IPS-18c (cell line): ENCODE data around the gene CACNA1H.
"Not testable (repeated sequence)": the region's sequence is repeated elsewhere in the genome, so short reads cannot be mapped to it uniquely, and the experiment has no call there.

Experiments
- H3K4me3 ChIP-seq: 2 replicates; pipeline ENCODE4 v1.7.0; 2013; ENCODE audit warnings: low read depth, mild to moderate bottlenecking, low read length, moderate library complexity; ENCODE audit not compliant: insufficient read depth
- H3K9me3 ChIP-seq: one replicate; pipeline ENCODE4 v1.6.1; 2013; ENCODE audit warnings: mild to moderate bottlenecking, low read length, moderate library complexity; ENCODE audit not compliant: control insufficient read depth, insufficient read depth

Gene CACNA1H

DNA sequence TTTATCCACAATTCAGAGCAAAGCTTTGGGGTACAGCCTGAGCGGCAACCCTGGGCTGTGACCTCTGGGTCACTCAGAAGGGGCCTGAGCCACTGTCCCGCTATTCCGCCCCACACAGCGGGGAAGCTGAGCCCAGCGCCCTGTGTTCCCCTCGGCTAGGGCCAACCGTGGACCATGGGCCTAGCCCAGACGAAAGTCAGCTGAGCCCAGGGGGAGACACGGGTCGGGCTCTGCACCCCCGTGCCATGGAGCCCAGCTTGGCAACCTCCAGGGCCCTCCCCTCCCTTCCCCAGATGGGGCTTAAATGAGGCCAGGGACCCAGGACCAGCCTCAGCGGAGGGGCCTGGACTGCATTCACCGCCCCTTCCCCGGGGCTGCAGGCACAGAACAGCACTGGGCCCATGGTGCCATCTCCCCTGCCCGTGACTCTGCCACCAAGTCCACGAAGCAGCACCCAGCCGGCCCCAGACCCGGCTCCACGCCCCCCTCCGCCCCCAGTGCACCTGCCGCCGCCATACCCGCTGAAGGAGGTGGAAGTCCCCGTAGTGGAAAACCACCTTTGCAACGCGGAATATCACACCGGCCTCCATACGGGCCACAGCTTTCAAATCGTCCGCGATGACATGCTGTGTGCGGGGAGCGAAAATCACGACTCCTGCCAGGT lies 104.8 kb downstream of the CACNA1H start:
- H3K9me3 ChIP-seq: no peaks in the 10 kb centered on the region
- no peak overlapping the region for H3K4me3 ChIP-seq

DNA sequence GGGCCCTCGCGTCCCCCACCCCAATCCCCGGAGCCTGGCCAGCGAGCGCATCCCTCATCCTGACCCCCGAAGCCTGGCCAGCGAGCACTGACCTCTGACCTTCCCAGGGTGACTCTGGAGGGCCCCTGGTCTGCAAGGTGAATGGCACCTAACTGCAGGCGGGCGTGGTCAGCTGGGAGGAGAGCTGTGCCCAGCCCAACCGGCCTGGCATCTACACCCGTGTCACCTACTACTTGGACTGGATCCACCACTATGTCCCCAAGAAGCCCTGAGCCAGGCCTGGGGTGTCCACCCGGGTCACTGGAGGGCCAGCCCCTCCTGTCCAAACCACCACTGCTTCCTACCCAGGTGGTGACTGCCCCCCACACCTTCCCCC lies 105.3 kb downstream of the CACNA1H start:
- H3K9me3 ChIP-seq: no peaks in the 10 kb centered on the region
- no peak overlapping the region for H3K4me3 ChIP-seq

DNA sequence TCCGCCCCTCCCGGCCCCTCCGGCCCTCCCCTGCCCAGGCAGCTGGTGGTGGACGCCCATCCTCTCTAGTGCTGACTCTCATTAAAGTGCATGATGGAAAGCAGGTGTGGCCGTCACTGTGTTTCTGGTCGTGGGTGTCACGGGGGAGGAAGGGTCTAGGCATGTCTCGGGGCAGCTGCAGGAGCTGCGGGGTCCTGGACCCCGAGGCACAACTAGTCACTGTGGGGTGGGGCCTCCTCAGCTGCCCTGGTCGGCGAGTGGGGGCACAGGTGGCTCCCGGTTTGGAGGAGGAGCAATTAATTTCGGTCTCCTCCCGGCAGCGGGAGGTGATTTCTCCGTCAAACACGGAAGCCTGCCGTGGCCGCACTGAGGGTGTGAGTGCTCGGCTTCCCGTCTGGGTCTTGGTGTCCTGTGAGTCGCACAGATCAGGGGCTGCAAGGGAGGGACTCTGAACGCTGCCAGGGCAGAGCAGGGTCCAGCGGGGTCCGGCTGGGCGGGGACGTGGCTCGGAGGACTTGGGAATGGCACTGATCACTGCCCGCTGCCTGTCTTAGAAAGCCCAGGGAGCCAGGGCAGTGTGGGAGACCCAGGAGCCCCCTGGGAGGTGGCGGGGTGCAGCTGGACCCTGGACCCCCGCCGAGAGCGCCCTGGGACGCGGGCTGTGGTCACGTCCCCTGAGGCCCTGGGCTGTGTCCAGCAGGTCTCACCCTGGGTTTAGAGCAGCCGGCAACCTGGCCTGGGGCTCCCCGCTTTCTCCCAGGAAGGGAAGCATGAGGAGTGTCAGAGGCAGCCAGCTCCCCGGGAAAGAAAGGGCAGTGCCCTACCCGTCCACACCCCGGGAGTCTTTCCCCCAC lies 106.2 kb downstream of the CACNA1H start:
- H3K9me3 ChIP-seq: no peaks in the 10 kb centered on the region

DNA sequence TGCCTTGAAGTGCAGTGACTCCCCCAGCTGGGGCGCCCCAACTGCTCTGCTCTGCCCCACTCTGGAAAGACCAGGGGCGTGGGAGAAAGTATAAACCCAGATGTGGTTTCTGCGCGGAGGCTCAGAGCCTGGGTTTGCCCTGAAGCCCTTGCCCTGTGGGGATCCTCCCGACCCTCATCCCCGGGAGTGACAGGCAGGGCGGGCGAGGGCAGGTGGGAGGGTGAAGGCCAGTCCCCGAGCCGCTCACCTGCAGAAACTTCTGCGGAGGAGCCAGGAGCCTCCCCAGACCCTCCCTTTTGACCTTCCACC lies 106.8 kb downstream of the CACNA1H start:
- Histone ChIP-seq H3K9me3 (no peaks in the 10 kb centered on the region), H3K4me3 (no peak overlapping the region)

More for the DNA sequence above, 106.2 kb downstream of the CACNA1H start:
- no peak overlapping the region for H3K4me3 ChIP-seq

DNA sequence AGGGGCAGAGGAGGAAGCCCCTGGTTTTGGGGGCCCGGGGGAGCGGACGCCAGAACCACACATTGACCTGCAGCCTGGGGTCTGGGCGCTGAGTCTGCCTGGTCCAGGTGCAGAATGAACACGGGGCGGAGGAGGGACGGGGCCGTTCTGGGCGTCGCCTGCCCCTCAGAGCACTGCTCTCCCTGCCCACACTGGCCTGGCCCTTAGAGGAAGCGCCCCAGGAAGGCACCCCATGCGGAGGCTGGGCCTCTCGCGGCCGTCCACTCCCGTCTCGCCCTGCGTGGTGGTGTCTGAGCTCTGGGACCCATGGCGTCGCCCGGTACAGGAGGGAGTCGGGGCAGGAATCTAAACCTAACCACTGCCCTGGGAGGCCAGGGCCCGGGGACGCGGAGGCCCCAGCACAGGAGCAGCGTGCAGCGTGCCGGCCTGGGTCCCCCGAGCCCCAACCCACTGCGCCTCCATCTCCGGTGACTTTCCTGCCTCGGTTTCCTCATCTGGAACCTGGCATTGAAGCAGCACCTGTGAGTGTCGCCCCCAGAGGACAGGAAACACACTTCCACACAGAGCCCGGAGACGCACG lies 107.3 kb downstream of the CACNA1H start:
- no peak overlapping the region for H3K4me3 ChIP-seq
- H3K9me3 ChIP-seq: no peaks in the 10 kb centered on the region

DNA sequence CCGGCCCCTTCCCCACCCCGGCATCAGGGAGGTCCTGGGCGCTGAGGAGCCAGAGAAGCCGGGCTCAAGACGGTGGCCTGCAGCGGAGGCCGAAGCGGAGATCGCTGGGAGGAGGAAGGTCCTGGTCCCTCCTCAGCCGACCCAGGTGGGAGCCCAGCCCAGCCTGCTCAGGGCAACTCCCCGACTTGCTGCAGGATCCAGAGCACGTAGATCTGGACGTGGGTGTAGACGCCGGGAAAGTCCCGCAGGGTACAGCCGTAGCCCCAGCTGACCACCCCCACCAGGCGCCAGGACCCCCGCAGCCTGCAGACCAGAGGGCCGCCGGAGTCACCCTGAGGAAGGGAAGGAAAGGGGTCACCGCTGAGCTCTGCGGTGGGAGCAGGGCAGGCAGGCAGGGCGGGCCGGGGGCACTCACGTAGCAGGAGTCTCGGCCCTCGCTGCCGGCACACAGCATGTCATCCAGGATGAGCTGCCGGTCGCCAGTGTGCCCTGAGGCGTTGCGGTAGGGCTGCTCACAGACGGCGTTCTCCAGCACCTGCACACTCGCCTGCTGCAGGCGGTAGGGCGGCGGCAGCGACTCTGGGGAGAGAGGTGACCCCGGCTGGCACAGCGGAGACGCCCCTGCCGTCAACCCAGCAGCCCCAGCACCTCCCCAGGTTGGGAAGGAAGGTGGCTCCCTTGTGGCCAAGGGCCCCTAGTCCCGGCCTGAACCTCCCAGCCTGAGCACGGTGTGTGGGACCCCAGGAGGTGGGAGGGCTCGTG lies 108.4 kb downstream of the CACNA1H start:
- Histone ChIP-seq H3K4me3 (no peak overlapping the region), H3K9me3 (no peaks in the 10 kb centered on the region)

DNA sequence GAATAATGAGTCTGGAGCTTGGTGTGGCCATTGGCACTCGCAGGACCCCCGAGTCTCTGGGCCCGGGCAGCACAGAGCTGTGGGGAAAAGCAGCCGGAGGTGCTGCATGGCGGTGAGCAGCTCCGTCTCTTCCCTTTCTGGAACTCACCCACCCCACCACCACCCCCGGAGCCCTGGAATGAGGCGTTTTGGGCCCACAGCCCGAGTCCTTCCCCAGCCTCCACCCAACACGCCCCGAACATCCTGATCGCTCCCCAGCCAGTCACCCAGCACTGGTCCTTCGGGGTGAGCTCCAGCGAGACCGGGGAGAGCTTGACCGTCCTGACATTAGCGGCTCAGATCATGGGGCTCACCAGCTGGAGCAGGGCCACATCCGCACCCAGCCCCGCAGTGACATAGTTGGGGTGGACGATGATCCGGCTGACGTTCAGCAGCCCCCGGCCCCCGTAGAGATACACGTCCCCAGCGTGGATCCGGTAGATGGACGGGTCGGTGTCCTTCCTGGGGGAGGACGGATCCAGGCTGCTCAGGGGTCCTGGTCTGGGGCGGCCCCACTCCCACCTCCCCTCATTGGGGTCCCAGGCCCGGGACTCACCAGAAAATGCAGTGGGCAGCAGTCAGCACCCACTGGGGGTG lies 109.4 kb downstream of the CACNA1H start:
- H3K4me3 ChIP-seq: no peak overlapping the region
- H3K9me3 ChIP-seq: no peaks in the 10 kb centered on the region

DNA sequence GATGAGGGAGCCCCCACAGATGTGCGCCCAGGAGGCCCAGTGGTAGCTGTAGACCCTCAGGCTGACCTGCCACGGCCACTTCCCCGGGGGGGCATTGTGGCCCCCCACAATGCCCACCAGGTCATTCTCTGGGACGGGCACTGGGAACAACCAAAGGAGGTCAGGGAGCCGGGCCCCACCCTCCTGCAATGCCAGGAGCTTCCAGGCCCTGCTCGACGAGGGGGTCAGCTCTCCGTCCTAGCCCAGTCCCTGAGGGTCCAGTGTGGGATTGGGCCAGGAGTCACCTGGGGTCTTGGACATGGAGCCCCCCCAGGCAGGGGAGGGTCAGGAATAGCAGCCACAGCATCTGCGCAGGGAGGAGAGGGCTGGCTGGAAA lies 109.9 kb downstream of the CACNA1H start:
- Histone ChIP-seq H3K9me3 (no peaks in the 10 kb centered on the region), H3K4me3 (no peak overlapping the region)

DNA sequence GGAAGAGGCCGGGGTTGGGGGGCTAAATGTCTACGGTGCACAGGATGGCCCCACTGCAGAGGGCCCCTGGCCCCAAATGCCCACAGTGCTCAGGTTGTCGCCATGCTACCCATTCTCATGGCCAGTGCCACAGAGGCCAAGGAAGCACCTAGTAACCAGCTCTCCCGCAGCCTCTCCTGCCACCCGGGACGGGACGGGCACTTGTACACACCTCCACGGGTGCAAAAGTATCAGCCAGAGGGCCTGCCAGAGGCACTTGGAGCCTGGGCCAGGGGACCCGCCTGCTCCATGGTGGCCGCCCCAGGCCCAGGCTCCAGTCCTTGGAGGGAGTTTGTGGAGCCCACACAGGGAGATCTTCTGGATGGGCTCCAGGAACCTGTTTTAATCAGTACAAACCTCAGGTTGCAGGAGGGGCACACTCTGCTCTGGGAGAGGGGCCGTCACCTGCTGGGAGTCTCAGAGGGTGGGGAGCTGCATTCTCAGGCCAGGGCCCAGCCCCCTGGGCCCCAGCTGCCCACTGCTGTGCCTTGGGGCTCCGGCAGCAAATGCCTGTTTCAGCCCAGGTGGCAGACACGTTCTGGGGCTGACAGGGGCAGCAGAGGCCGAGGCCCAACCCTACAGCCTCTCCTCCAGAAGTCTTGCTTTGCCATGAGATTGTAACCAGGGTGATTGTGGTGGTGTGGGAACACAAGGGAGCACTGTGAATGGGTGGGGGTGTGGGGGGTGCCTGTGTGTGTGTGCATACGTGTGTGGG lies 110.9 kb downstream of the CACNA1H start:
- no peaks in the 10 kb centered on the region for H3K9me3 ChIP-seq
- H3K4me3 ChIP-seq: no peak overlapping the region

DNA sequence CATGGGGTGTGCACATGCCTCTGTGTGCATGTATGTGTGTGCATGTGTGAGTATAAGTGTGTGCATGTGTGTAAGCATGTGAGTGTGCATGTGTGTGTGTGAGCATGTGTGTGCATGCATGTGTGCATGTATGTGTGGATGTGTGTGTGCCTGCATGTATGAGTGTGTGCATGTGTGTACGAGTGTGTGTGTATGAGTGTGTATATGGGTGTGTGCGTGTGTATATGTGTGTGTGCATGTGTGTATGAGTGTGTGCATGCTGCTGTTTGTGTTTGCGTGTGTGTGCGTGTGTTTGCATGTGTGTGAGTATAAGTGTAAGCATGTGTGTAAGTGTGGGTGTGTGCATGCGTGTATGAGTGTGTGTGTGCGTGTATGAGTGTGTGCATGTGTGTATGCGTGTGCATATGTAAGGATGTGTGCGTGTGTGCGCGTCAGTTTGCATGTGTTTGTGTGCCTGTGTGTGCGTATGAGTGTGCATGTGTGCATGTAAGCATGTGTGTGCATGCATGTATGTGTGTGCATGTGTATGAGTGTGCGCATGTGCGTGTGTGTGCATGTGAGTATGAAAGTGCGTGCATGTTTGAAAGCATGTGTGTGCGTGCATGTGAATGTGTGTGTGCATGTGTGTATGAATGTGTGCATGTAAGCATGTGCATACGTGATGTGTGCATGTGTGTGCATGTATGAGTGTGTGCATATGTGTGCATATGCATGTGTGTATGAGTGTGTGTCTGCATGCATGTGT lies 111.6 kb downstream of the CACNA1H start:
- no peaks in the 10 kb centered on the region for H3K9me3 ChIP-seq

DNA sequence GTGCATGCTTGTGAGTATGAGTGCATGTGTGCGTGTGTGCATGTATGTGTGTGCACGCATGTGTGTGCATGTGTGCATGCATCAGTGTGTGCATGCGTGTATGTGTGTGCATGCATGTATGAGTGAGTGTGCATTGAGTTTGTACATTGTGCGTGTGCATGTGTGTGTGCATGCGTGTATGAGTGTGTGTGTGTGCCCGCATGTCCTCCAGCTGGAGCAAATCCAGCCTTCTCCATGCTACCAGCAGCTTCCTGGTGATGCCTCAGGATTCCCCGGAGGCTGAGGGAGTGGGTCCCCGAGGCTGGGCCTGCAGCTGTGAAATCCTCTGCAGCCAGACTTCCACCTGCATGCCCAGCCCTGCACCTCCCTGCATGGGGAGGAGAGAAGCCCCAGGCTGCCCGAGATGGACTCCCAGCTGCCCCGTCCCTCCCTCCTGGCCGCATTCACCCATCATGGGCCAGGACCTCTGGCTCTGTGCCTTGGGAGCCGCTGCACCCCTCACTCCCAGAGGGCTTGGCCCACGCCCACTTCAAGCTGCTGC lies 112.3 kb downstream of the CACNA1H start:
- H3K9me3 ChIP-seq: no peaks in the 10 kb centered on the region
- H3K4me3 ChIP-seq: no peak overlapping the region

More for the DNA sequence above, 111.6 kb downstream of the CACNA1H start:
- no peak overlapping the region for H3K4me3 ChIP-seq

DNA sequence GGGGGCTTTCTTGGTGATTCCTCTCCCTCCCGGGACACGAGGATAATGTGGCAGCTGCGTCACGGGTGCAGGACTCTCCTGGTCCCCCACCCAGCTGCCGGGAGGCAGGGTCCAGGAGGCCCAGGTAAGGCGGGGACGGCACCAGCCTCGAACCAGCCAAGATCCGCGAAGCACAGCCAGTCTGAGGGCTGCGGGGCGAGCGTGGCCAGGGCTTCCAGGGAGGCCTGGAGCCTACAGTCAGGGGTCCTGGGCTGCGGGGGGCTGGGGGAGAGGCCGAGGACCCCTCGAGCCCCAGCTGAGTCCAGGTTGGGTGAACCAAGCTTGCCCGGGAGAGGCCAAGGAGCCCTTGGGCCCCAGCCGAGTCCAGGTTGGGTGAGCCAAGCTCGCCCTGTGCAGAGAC lies 112.9 kb downstream of the CACNA1H start:
- no peak overlapping the region for H3K4me3 ChIP-seq
- no peaks in the 10 kb centered on the region for H3K9me3 ChIP-seq

DNA sequence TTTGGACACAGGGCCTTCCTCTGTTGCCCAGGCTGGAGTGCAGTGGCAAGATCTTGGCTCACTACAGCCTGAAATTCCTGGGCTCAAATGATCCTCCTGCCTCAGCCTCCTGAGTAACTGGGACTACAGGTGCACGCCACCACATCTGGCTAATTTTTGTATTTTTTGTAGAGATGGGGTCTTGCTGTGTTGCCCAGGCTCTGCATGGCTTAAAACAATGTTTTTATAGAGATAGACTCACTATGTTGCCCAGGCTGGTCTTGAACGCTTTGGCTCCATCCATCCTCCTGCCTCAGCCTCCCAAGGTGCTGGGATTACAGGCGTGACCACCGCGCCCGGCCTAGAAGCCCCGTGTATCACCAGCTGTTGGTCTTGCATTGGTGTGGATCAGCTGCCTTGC lies 116.5 kb downstream of the CACNA1H start:
- H3K9me3 ChIP-seq, H3K4me3 ChIP-seq: not testable (repeated sequence)

DNA sequence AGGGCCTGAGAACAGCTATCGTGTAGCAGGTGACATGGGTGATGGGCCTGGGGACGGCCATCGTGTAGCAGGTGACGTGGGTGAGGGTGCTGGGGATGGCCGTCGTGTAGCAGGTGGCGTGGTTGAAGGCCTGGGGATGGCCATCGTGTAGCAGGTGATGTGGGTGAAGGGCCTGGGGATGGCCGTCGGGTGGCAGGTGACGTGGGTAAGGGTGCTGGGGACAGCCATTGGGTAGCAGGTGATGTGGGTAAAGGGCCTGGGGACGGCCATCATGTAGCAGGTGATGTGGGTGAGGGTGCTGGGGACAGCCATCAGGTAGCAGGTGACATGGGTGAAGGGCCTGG lies 118.4 kb downstream of the CACNA1H start:
- Histone ChIP-seq H3K4me3 (no peak overlapping the region), H3K9me3 (no peaks in the 10 kb centered on the region)
